Omental fat pad (tissue), 4 donors: ENCODE results near the gene PAQR8. TPM values are rescaled to one million over a fixed set of nuclear protein-coding genes. Genes with fewer than 3 reads are reported as not detected.

Experiments used
- ATAC-seq: fragments of 150-250 bp; one replicate; pipeline ENCODE4 v1.9.1; 2016; ENCODE audit warnings: mild to moderate bottlenecking, moderate library complexity; ENCODE audit not compliant: low FRiP score
- DNase-seq: peaks from one replicate; pipeline ENCODE4 v3.0.0-alpha.2; 2019; ENCODE audit warnings: low spot score
- CTCF ChIP-seq, 3 donors: fragments of 450-650 bp; IDR thresholded peaks; one replicate each; pipeline ENCODE4 v1.5.1; 2016 to 2017; ENCODE audit warnings: antibody characterized with exemption in 3 of 3, mild to moderate bottlenecking in 3 of 3, moderate library complexity in 2 of 3
- total RNA-seq, 4 donors: library from RNA; depleted of rRNA; stranded (reverse); fragments of >200 nt; gene quantifications; one replicate each; pipeline ENCODE4 v1.1.0, GENCODE V29; 2016

The PAQR8 gene
- total RNA-seq, 4 donors from 2014 or later: 1.5 to 7.9 (median 3.6) TPM

DNA sequence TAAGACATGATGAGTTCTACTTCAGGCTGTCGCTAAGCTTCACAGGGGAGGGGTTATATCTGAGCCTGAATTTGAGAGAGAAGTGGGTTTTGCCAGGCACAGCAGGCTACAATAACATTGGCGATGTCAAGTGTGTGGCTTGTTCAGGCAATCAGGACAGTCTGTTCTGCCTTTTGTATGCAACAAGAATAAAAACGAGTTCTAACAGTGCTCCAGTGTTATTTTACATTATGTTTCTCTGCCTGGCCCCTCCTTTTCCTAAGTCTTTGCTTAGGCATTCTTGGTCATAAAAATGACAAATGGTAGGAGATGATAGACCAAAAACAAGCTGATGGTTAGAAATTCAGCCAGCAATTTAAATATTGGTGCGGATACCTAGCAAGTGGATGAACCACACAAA, 26.8 kb downstream of the PAQR8 start:
- no peak for TF ChIP-seq CTCF (IDR thresholded peaks at IDR 0.05)
- no peak for DNase-seq

GRCh38 chr6:52389264-52389625, 27.3 kb downstream of the PAQR8 start:
- TF ChIP-seq CTCF (IDR thresholded peaks at IDR 0.05): no peak
- DNase-seq (no peak), ATAC-seq (no peak)

More for the DNA sequence above, 26.8 kb downstream of the PAQR8 start:
- no peak for ATAC-seq

GRCh38 chr6:52389626-52390360, 27.8 kb downstream of the PAQR8 start:
- no peak for ATAC-seq
- no peak for DNase-seq
- TF ChIP-seq CTCF (IDR thresholded peaks at IDR 0.05): no peak

- ATAC-seq: no peak
- TF ChIP-seq CTCF (IDR thresholded peaks at IDR 0.05): no peak
Measured at GRCh38 chr6:52390361-52390727, 28.4 kb downstream of the PAQR8 start.

DNA sequence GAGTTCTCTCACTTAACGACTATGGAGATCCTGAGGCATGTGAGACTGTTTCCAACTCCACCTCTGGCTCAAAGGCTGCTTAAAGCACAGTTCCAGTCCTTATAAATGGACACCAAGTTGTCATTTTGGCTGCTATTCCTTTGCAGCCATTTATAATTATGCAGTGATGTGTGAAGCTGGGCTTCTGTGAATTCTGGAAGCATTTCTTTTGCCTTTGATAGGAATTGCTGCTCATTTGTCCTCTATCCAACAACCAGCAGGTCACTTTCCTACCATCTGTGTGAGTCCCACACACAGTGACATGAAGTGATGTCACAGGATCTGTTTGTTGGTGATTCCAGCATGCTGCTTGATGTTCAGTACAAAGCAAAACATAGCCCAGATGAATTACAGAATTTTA, 29.6 kb downstream of the PAQR8 start:
- DNase-seq (no peak), ATAC-seq (no peak)
- TF ChIP-seq CTCF (IDR thresholded peaks at IDR 0.05): no peak

More at GRCh38 chr6:52390361-52390727, 28.4 kb downstream of the PAQR8 start:
- DNase-seq: no peak

- TF ChIP-seq CTCF (IDR thresholded peaks at IDR 0.05): no peak
- no peak for ATAC-seq
- no peak for DNase-seq
Measured at GRCh38 chr6:52392944-52393343, 31.0 kb downstream of the PAQR8 start.

GRCh38 chr6:52393780-52394179, 31.8 kb downstream of the PAQR8 start:
- no peak for TF ChIP-seq CTCF (IDR thresholded peaks at IDR 0.05)
- no peak for ATAC-seq
- DNase-seq: no peak
